Coronary artery (tissue), 2 donors: Measurements from ENCODE around the gene KRTCAP2.
A peak's percentile ranks its signal among the peaks of the same experiment; 100 is the strongest.
"Not testable (repeated sequence)": the region's sequence is repeated elsewhere in the genome, so short reads cannot be mapped to it uniquely, and the experiment has no call there.

Experiments used
- DNase-seq: peaks from one replicate; pipeline ENCODE4 v3.0.0-alpha.2; 2017; ENCODE audit warnings: low spot score
- H3K27ac ChIP-seq, 2 donors: fragments of 200-600 bp; sonication (generic); one replicate each; pipeline ENCODE4 v1.5.1; 2016 to 2019
- H3K4me3 ChIP-seq: fragments of 200-600 bp; sonication (generic); 2 replicates; pipeline ENCODE4 v1.5.1; 2016; ENCODE audit warnings: mild to moderate bottlenecking, moderate library complexity
- CTCF ChIP-seq: fragments of 200-600 bp; sonication (generic); IDR thresholded peaks from one replicate; pipeline ENCODE4 v1.5.1; 2019; ENCODE audit warnings: antibody characterized with exemption

The KRTCAP2 gene

GRCh38 chr1:155196893-155197638 lies 24.0 kb upstream of the KRTCAP2 start:
- DNase-seq = peak; percentile 81
- Histone ChIP-seq H3K4me3 (no peak overlapping the region), H3K27ac (peak overlapping the region in 1 of 2 donors; percentile 66)
- TF ChIP-seq CTCF = no peak

GRCh38 chr1:155196103-155196892 lies 23.2 kb upstream of the KRTCAP2 start:
- Histone ChIP-seq H3K27ac (peak overlapping the region; percentile 81 to 94), H3K4me3 (peak overlapping the region; percentile 71)
- no peak for DNase-seq
- TF ChIP-seq CTCF = no peak

GRCh38 chr1:155195201-155196102 lies 22.3 kb upstream of the KRTCAP2 start:
- Histone ChIP-seq H3K4me3 (peak overlapping the region; percentile 71), H3K27ac (peak overlapping the region; percentile 81 to 94)
- no peak for TF ChIP-seq CTCF
- DNase-seq = no peak

DNA sequence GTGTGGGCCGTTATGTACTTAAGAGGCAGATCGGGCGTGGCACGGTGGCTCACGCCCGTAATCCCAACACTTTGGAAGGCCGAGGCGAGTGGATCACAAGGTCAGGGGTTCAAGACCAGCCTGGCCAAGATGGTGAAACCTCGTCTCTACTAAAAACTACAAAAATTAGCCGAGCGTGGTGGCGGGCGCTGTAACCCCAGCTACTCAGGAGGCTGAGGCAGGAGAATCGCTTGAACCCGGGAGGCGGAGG lies 20.8 kb upstream of the KRTCAP2 start:
- H3K27ac ChIP-seq = peak overlapping the region; percentile 81 to 94
- H3K4me3 ChIP-seq = peak overlapping the region; percentile 71
- not testable (repeated sequence) for DNase-seq

- peak overlapping the region; percentile 71 for H3K4me3 ChIP-seq
- TF ChIP-seq CTCF = peak; percentile 97
- peak; percentile 92 for DNase-seq
- H3K27ac ChIP-seq = peak overlapping the region; percentile 81 to 94
Measured at GRCh38 chr1:155193275-155193990, 20.3 kb upstream of the KRTCAP2 start.

DNA sequence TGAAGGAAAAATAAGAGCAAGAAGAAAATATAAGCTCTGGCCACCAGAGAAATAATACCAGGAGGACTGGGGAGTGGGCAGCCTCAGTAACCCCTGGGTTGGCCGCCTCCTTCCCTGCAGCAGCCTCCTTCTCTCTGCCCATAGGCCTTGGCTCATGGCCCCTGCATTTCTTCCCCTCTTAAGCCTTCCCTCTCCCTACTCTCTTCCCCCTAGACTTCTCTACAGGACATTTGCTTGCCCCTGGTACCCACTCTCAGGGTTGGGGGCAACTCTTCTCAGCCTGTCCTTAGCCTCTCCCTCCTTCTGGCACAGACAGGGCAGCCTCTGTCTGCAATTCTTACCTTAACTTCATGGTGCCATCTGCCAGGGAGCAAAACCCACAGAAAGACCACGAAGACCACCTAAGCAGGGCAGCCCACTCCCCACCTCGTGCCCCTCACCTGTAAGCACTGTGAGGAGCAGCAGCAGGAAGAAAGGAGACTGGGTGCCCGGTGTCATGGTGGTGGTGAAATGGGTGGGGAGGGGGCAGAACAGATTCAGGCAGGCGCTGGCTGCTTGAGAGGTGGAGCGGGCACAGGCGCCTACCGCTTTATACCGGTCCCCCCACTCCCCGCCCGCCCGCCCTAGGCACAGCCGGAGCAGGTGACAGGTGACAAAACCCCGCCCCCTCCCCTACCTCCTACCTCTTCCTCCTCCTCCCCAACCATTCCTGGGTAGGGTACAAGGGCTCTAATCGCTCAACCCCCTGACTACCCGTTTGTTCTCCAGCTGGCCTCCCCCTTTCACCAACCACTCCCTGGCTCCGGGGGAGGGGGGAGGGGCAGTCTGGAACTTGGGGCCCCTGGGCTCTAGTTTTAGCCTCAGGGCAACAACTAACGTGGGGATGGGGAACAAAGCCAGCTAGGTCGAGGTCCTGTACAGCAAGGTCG lies 19.5 kb upstream of the KRTCAP2 start:
- Histone ChIP-seq H3K4me3 (peak overlapping the region; percentile 71), H3K27ac (peak overlapping the region; percentile 81 to 94)
- DNase-seq = no peak
- TF ChIP-seq CTCF = no peak
